AG08396 (cell line): ENCODE results near the gene CDC73.
"Not testable (repeated sequence)": the region's sequence is repeated elsewhere in the genome, so short reads cannot be mapped to it uniquely, and the experiment has no call there.

Experiments used
- DNase-seq: peaks from one replicate; pipeline ENCODE4 v3.0.0; 2012; ENCODE audit warnings: low spot score, mixed read lengths

CDC73 gene

GRCh38 chr1:193181536-193181935 lies 59.7 kb downstream of the CDC73 start:
- no peak for DNase-seq

- no peak for DNase-seq
These were observed 60.2 kb downstream of the CDC73 start for GRCh38 chr1:193181985-193182384.

DNA sequence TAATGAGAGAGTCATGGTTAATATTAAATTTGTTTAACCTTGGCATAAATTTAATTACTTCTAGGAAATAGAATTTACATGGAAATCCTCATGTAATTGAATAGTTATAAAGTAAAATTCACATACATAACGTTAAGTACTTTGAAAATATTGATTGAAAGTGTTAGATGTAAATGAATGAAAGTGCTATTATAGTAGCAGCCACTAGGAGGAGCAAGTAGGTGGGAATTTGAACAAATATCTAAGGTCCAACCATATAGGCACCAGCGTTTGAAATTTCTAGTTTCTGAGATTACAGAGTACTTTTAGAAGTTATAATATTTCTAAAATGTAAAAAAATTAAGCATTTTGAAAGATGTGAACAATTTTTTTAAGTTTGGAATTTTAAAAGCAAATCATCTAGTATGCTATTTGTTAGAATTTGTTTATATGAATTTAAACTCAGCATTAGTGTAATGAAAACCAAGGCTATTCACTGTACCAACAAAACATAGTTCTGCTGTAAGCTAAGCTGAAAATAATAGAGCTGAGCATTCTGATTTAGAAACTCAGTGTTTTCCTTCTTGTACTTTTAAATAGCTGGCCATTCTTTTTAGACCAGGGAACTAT lies 61.3 kb downstream of the CDC73 start:
- DNase-seq: peak; percentile 8

GRCh38 chr1:193184776-193185175 lies 62.9 kb downstream of the CDC73 start:
- DNase-seq: no peak

DNA sequence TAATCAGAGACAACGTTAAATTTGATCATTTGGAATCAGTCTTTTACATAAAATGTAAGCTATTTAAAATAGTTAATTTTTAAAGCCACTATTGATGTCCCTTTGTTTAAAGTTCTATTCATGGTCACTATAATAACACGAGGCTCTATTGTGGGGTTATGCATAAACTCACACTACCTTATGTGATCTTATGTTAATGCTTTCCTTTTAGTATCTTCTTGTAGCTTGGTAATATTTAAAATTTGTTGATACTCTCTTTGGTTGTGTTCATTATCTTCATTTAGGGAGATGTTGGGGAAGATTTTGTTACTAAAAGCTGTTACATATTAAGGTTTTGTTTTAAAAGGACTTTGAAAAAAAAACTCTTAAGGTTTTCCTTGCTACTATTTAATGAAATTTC lies 63.4 kb downstream of the CDC73 start:
- no peak for DNase-seq

DNA sequence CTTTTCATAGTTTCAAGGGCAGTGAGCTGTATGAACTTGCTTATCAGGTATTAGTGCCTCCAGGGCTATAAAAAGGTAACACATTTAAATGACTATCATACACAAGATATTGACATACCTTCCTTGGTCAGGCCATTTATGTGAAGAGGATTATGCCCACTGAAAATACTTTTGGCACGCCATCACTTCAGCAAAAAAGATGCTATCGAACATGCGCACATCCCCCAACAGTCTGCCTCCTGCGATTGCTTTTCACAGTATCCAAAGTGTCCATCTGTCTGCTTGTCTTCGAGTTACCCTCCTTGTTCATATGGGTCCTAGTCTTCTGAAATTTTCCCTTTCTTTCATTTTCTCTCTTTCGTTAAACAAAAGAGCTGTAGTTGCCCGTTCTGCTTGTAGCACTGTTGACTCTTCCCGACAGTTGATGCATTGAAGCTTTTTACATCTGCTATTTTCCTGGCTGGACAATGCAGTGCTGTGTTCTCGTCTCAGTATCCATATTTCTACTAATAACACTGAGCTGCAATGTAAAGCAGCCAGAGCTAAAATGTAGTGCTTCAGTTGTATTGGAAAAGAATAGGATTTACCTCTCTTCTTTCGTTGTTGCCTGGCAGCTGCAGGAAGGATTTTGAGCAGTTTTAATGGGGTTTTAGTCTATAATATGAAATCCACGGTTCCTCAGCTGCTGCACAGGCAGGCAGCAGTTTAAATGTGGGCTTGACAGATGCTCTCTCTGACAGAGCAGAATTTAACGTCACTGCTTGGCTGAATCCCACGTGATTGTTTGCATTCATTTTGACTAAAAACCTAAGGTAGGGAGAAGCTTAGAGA lies 64.3 kb downstream of the CDC73 start, which contains the start of gene B3GALT2:
Gene B3GALT2 (minus strand): TSS at position 713 of the 831 bp plus-strand sequence. CDS start 5,051 bp downstream, outside the sequence.
- peak; percentile 12 for DNase-seq

GRCh38 chr1:193187114-193187513 lies 65.3 kb downstream of the CDC73 start:
- no peak for DNase-seq

- DNase-seq: not testable (repeated sequence)
These were observed 67.1 kb downstream of the CDC73 start for GRCh38 chr1:193188915-193189314.

GRCh38 chr1:193189442-193190095 lies 67.7 kb downstream of the CDC73 start:
- DNase-seq: no peak

GRCh38 chr1:193190096-193190744 lies 68.4 kb downstream of the CDC73 start:
- no peak for DNase-seq

DNA sequence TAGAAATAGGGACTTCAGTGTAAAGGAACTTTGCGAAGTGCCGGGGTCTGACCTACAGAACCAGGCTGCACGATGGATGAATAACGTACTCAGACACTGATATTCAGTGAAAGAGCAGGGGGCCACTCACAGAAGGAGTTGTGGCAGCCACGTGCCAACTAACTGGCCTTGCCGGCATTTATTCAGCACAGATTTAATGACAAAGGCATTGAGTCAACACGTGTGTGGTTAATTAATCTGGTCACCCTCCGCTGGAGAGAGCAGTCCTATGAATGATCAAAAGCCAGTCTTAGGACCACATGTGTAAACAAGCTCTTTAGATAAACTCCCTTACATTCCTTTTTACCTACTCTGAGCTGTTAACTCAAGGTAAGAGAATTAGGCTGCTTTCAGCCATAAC lies 70.8 kb downstream of the CDC73 start:
- no peak for DNase-seq

DNA sequence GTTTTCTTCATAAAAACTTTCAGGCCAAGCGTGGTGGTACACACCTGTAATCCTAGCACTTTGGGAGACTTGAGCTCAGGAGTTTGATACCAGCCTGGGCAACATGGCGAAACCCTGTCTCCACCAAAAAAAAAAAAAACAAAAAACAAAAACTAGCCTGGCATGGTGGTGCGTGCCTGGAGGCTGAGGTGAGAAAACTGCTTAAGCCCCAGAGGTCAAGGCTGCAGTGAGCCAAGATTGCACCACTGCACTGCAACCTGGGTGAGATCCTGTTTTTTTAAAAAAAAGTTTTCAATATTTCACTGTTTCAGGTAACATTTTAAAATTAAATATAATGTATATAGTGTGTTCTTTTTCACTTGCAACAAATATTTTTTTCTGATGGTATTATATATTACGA lies 78.1 kb downstream of the CDC73 start:
- DNase-seq: no peak

GRCh38 chr1:193201021-193201420 lies 79.2 kb downstream of the CDC73 start:
- no peak for DNase-seq

- DNase-seq: no peak
These were observed 89.2 kb downstream of the CDC73 start for GRCh38 chr1:193210996-193211395.

DNA sequence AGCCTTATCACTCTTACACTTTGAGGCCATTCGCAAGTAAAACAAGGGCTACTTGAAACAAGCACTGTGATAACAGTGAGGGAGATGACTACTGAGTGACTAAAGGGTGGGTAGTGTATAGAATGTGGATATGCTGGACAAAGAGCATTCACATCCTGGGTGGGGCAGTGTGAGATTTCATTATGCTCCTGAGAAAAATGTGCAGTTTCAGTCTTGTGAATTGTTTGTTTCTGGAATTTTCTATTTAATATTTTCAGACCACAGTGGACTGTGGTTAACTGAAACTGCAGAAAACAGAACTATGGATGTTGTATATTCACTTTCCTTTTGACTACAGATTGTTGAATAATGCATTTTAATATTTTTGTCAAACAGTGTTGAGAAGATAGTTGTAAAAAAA lies 89.7 kb downstream of the CDC73 start:
- peak; percentile 34 for DNase-seq

- no peak for DNase-seq
These were observed 90.8 kb downstream of the CDC73 start for GRCh38 chr1:193212637-193213036.

DNA sequence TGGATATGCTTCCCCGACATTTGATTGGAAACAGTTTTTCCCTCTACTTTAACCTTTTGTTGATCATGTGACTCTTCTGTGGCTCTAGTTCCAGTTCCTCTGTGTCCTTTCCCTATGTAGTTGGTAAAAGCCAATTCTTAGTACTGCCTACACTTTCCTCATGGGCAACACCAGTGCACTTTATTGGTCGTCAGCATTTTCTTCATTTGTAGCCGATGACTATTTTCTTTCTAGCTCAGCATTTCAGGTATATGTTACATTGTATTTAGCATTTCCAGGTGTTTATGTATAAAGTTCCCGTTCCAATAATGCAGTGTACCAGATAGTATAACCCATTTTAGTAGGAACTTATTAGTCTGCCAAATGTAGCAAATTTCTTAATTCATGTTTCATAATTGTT lies 92.2 kb downstream of the CDC73 start:
- no peak for DNase-seq

DNA sequence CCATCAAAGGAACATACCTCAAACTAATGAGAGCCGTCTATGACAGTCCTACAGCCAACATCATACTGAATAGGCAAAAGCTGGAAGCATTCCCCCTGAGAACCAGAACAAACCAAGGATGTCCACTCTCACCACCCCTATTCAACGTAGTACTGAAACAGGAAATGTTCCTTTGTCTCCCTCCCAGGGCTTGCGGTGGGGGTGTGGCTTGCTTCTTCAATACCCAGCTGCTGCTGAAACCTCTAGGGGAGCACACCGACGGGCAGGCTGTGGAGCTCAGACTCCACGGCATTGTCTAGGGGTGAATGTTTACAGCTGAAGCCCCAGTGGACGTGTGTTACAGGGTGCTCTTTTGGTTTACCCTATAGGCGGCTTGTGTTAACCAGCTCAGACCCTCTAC lies 95.1 kb downstream of the CDC73 start:
- no peak for DNase-seq

DNA sequence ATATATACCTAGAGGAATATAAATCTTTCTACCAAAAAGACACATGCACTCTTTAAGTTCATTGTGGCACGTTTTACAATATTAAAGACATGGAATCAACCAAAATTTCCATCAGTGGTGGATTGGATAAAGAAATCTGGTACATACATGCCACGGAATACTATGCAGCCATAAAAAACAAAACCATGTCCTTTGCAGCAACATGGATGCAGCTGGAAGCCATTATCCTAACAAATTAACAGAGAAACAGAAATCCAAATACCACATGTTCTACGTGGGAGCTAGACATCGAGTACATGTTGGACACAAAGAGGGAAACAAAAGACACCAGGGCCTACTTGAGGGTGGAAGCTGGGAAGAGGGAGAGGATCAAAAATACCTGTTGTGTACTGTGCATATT lies 97.6 kb downstream of the CDC73 start:
- no peak for DNase-seq

GRCh38 chr1:193221651-193222050 lies 99.8 kb downstream of the CDC73 start:
- DNase-seq: no peak

- DNase-seq: no peak
These were observed 100.3 kb downstream of the CDC73 start for GRCh38 chr1:193222056-193222615.

DNA sequence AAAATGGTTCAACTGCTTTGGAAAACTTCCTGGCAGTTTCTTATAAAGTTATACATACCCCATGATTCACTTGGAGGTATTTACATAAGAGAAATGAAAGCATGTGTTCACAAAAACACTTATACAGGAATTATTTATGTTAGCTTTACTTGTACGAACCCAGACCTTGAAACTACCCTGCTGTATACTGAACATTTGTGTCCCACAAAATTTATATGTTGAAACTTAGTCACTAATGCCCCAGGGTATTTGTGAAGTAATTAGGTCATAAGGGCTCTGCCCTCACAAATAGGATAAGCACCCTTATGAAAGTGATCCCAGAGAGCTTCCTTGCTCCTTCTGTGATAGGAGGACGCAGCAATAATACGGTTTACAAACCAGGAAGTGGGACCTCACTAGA lies 107.3 kb downstream of the CDC73 start:
- no peak for DNase-seq
